Colonic mucosa (tissue), 4 donors: ENCODE data around the gene AGRN. TPM values are rescaled to one million over a fixed set of nuclear protein-coding genes. Genes with fewer than 3 reads are reported as not detected.
"Not testable (repeated sequence)": the region's sequence is repeated elsewhere in the genome, so short reads cannot be mapped to it uniquely, and the experiment has no call there.

Source experiments
- DNase-seq: peaks from one replicate; pipeline ENCODE4 v3.0.0-alpha.2; 2020
- H3K27ac ChIP-seq: fragments of 200-600 bp; one replicate; pipeline ENCODE4 v1.8.0; 2021
- H3K27me3 ChIP-seq: fragments of 200-600 bp; one replicate; pipeline ENCODE4 v1.8.0; 2021
- H3K36me3 ChIP-seq: fragments of 200-600 bp; one replicate; pipeline ENCODE4 v1.8.0; 2021
- H3K4me1 ChIP-seq: fragments of 200-600 bp; one replicate; pipeline ENCODE4 v1.8.0; 2021; ENCODE audit warnings: mild to moderate bottlenecking
- H3K4me3 ChIP-seq: fragments of 200-600 bp; one replicate; pipeline ENCODE4 v1.8.0; 2021
- H3K9ac ChIP-seq, 2 donors: one replicate each; pipeline ENCODE4 v1.7.0; 2013; ENCODE audit warnings: control low read depth in 2 of 2, low read depth in 2 of 2, low read length in 2 of 2
- H3K9me3 ChIP-seq: fragments of 200-600 bp; one replicate; pipeline ENCODE4 v1.8.0; 2021
- CTCF ChIP-seq: fragments of 200-600 bp; IDR thresholded peaks from one replicate; pipeline ENCODE4 v1.8.0; 2022; ENCODE audit warnings: antibody characterized with exemption, mild to moderate bottlenecking
- intact Hi-C: fragments of 100-400 bp; cut with DNase I; formaldehyde crosslinking; loops from one replicate; pipeline ENCODE4 v1.14.1; 2022
- total RNA-seq, 2 donors: library from RNA; stranded (reverse); fragmentation: NEBNext Ultra II Directional in 1 of 2; extraction: Animal tissue kit (Norgen Biotek cat#: 25700) in 1 of 2; gene quantifications; one replicate each; pipeline ENCODE4 v1.2.1, GENCODE V29; 2021
- donor health status: healthy.
- donor health status: DM: no; HTN: no; CAD: no.
- donor health status: DM: no; HTN: no; CAD: no.

Gene AGRN
- total RNA-seq, 2 donors from 2014 or later = 68.1 to 106 TPM

GRCh38 chr1:985126-985525 lies 34.8 kb upstream of the AGRN start:
- Histone ChIP-seq H3K9me3 (no peaks in the 10 kb centered on the region), H3K4me1 (no peaks in the 10 kb centered on the region), H3K27ac (no peak overlapping the region), H3K4me3 (no peak overlapping the region), H3K9ac (no peak overlapping the region), H3K27me3 (peaks cover 7% of the 10 kb centered on the region), H3K36me3 (no peaks in the 10 kb centered on the region)
- TF ChIP-seq CTCF = no peak
- DNase-seq = no peak
- intact Hi-C loops = loop anchor here (10.0 kb wide), 1 partner anchor 310 kb away; no protein-coding TSS in a partner anchor

DNA sequence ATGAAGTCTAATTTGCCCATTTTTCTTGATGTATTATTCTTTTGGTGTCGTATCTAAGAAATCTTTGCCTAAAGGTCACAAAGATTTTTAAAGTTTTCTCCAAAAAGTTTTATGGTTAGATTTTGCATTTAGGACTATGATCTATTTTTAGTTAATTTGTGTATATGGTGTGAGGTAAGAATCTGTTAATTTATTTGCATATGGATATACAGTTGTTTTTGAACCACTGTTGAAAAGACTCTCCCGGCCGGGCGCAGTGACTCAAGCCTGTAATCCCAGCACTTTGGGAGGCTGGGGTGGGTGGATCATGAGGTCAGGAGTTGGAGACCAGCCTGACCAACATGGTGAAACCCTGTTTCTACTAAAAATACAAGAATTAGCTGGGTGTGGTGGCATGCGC lies 31.9 kb upstream of the AGRN start:
- not testable (repeated sequence) for H3K36me3 ChIP-seq, H3K27ac ChIP-seq, H3K9me3 ChIP-seq, H3K27me3 ChIP-seq, H3K9ac ChIP-seq, H3K4me3 ChIP-seq, H3K4me1 ChIP-seq, DNase-seq
- intact Hi-C loops = loop anchor here (10.0 kb wide), 1 partner anchor 307 kb away; no protein-coding TSS in a partner anchor

DNA sequence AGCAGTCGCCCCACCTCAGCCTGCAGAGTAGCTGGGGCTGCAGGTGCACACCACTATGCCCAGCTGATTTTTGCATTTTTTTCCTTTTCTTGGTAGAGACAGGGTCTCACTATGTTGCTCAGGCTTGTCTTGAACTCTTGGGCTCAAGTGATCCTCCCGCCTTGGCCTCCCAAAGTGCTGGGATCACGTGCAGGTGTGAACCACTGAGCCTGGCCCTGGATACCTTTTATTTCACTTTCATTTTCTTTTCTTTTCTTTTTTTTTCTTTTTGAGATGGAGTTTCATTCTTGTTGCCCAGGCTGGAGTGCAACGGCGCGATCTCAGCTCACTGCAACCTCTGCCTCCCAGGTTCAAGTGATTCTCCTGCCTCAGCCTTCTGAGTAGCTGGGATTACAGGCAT lies 28.6 kb upstream of the AGRN start:
- DNase-seq, H3K9me3 ChIP-seq, H3K4me3 ChIP-seq, H3K4me1 ChIP-seq, H3K36me3 ChIP-seq, H3K27me3 ChIP-seq, H3K27ac ChIP-seq, H3K9ac ChIP-seq, intact Hi-C loops: not testable (repeated sequence)

DNA sequence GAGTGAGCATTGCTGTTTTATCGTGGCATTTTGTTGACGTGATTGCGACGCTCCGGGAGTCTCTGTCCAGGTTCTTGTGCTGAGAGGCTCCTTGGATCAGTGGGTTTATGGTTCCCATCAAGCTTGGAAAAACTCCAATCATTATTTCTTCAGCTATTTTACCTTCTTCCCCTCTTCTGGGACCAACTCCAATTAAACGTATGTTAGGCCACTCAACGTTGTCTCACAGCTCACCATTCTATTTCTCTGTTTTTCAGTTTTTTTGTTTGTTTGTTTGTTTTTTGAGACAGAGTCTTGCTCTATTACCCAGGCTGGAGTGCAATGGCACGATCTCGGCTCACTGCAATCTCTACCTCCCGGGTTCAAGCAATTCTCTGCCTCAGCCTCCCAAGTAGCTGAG lies 28.0 kb upstream of the AGRN start:
- no peaks in the 10 kb centered on the region for H3K9me3 ChIP-seq
- H3K27me3 ChIP-seq = no peaks in the 10 kb centered on the region
- H3K9ac ChIP-seq = no peak overlapping the region
- H3K27ac ChIP-seq = no peak overlapping the region
- DNase-seq = no peak
- H3K4me1 ChIP-seq = no peaks in the 10 kb centered on the region
- intact Hi-C loops = no loop called here
- H3K4me3 ChIP-seq = no peak overlapping the region
- no peak for TF ChIP-seq CTCF
- no peaks in the 10 kb centered on the region for H3K36me3 ChIP-seq

- no peaks in the 10 kb centered on the region for H3K27me3 ChIP-seq
- no peak overlapping the region for H3K27ac ChIP-seq
- no peak overlapping the region for H3K9ac ChIP-seq
- no peak for DNase-seq
- no peaks in the 10 kb centered on the region for H3K36me3 ChIP-seq
- TF ChIP-seq CTCF = no peak
- H3K9me3 ChIP-seq = no peaks in the 10 kb centered on the region
- H3K4me3 ChIP-seq = no peak overlapping the region
- intact Hi-C loops = no loop called here
- no peaks in the 10 kb centered on the region for H3K4me1 ChIP-seq
Observed at GRCh38 chr1:992362-992761, 27.6 kb upstream of the AGRN start.

- no peak for TF ChIP-seq CTCF
- no peak overlapping the region for H3K27ac ChIP-seq
- no peaks in the 10 kb centered on the region for H3K9me3 ChIP-seq
- H3K27me3 ChIP-seq = peaks cover 8% of the 10 kb centered on the region
- H3K4me3 ChIP-seq = no peak overlapping the region
- intact Hi-C loops = no loop called here
- DNase-seq = no peak
- H3K4me1 ChIP-seq = no peaks in the 10 kb centered on the region
- H3K36me3 ChIP-seq = no peaks in the 10 kb centered on the region
- no peak overlapping the region for H3K9ac ChIP-seq
Observed at GRCh38 chr1:993379-993995, 26.4 kb upstream of the AGRN start.

DNA sequence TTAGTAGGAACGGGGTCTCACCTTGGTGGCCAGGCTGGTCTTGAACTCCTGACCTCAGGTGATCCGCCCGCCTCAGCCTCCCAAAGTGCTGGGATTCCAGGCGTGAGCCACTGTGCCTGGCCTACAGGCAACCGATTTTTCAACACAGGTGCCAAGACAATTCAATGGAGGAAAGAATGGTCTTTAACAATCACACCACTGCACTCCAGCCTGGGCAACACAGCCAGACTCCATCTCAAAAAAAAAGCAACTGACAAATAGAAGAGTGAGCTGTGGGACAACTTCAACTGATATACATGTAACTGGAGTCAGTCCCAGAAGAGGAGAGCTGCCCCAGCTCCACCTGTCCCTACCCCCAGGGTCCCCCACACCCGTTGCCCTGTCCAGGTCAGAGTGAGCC lies 25.4 kb upstream of the AGRN start:
- H3K27ac ChIP-seq, intact Hi-C loops, H3K4me3 ChIP-seq, H3K36me3 ChIP-seq, H3K9ac ChIP-seq, H3K4me1 ChIP-seq, H3K9me3 ChIP-seq, DNase-seq: not testable (repeated sequence)
- peaks cover 14% of the 10 kb centered on the region for H3K27me3 ChIP-seq
